HepG2 (cell line): Measurements from ENCODE around the gene STX8.

Experiments
- ARNT ChIP-seq: fragments of 450-650 bp; IDR thresholded peaks from 2 replicates; pipeline ENCODE4 v1.6.1; 2017
- CTCF ChIP-seq: sonication (generic); formaldehyde crosslinking; IDR thresholded peaks from 2 replicates; pipeline ENCODE4 v1.5.0; 2020; ENCODE audit warnings: mild to moderate bottlenecking, missing genetic modification reagents, moderate library complexity
- FOXA3 ChIP-seq: IDR thresholded peaks from 2 replicates; pipeline ENCODE4 v1.6.1; 2016; ENCODE audit warnings: missing genetic modification reagents, missing compliant biosample characterization
- RBM22 ChIP-seq: fragments of 200-400 bp; formaldehyde crosslinking; optimal IDR thresholded peaks from 2 replicates; pipeline ENCODE3; 2017; ENCODE audit warnings: mild to moderate bottlenecking, low read length, moderate library complexity
- SRSF1 ChIP-seq: fragments of 200-400 bp; formaldehyde crosslinking; optimal IDR thresholded peaks from 2 replicates; pipeline ENCODE3; 2017; ENCODE audit warnings: mild to moderate bottlenecking, low read depth, low read length, moderate library complexity
- SUZ12 ChIP-seq: fragments of 150-350 bp; IDR thresholded peaks from 2 replicates; pipeline ENCODE4 v1.6.1; 2014; ENCODE audit warnings: low read depth, low read length
- ZNF232 ChIP-seq: sonication (generic); formaldehyde crosslinking; IDR thresholded peaks from 2 replicates; pipeline ENCODE4 v1.4.0; 2020; ENCODE audit warnings: missing genetic modification reagents, borderline replicate concordance
- ZNF615 ChIP-seq: sonication (generic); formaldehyde crosslinking; IDR thresholded peaks from 2 replicates; pipeline ENCODE4 v1.5.0; 2020; ENCODE audit warnings: mild to moderate bottlenecking, missing genetic modification reagents, borderline replicate concordance
- ZNF780A ChIP-seq: sonication (generic); formaldehyde crosslinking; IDR thresholded peaks from 2 replicates; pipeline ENCODE4 v1.8.0; 2022; ENCODE audit warnings: mild to moderate bottlenecking, missing genetic modification reagents, moderate library complexity
- ZNF850 ChIP-seq: sonication (generic); formaldehyde crosslinking; conservative IDR thresholded peaks from 2 replicates; pipeline ENCODE4 v1.9.0; 2021; ENCODE audit warnings: mild to moderate bottlenecking, missing genetic modification reagents
- TF ChIP-seq, protein P1 (sequence below): sonication (generic); formaldehyde crosslinking; IDR thresholded peaks from 2 replicates; pipeline ENCODE4 v1.8.1; 2022; ENCODE audit warnings: low read depth, mild to moderate bottlenecking, missing genetic modification reagents

GRCh38 chr17:9381068-9381467 lies 194.6 kb downstream of the STX8 start:
- TF ChIP-seq SRSF1: no peak
- no peak for TF ChIP-seq CTCF
- no peak for TF ChIP-seq ZNF232
- TF ChIP-seq SUZ12: no peak
- no peak for TF ChIP-seq ZNF615 (CRISPR knock-in tag)
- no peak for TF ChIP-seq ZNF850 (CRISPR knock-in tag)
- no peak for TF ChIP-seq FOXA3 (CRISPR knock-in tag)
- no peak for TF ChIP-seq RBM22
- TF ChIP-seq, protein P1, sequence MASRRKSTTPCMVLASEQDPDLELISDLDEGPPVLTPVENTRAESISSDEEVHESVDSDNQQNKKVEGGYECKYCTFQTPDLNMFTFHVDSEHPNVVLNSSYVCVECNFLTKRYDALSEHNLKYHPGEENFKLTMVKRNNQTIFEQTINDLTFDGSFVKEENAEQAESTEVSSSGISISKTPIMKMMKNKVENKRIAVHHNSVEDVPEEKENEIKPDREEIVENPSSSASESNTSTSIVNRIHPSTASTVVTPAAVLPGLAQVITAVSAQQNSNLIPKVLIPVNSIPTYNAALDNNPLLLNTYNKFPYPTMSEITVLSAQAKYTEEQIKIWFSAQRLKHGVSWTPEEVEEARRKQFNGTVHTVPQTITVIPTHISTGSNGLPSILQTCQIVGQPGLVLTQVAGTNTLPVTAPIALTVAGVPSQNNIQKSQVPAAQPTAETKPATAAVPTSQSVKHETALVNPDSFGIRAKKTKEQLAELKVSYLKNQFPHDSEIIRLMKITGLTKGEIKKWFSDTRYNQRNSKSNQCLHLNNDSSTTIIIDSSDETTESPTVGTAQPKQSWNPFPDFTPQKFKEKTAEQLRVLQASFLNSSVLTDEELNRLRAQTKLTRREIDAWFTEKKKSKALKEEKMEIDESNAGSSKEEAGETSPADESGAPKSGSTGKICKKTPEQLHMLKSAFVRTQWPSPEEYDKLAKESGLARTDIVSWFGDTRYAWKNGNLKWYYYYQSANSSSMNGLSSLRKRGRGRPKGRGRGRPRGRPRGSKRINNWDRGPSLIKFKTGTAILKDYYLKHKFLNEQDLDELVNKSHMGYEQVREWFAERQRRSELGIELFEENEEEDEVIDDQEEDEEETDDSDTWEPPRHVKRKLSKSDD: no peak
- TF ChIP-seq ARNT: no peak
- TF ChIP-seq ZNF780A: no peak
